HG03432 (cell line): ENCODE measurements around the gene TMEFF2.
A peak's percentile ranks its signal among the peaks of the same experiment; 100 is the strongest.

ENCODE experiments used
- ATAC-seq: cut with Tn5 transposase; IDR thresholded peaks from one replicate; pipeline ENCODE4 v1.9.1; 2021; ENCODE audit warnings: mild to moderate bottlenecking, moderate library complexity; ENCODE audit not compliant: unreplicated experiment

Gene TMEFF2

GRCh38 chr2:191979221-191979730 lies 215.5 kb downstream of the TMEFF2 start:
- ATAC-seq: no peak

- no peak for ATAC-seq
Measured at GRCh38 chr2:191977754-191978153, 217.0 kb downstream of the TMEFF2 start.

GRCh38 chr2:191976436-191976835 lies 218.3 kb downstream of the TMEFF2 start:
- ATAC-seq: no peak

- ATAC-seq: no peak
Measured at GRCh38 chr2:191974676-191975075, 220.1 kb downstream of the TMEFF2 start.

GRCh38 chr2:191970867-191971266 lies 223.9 kb downstream of the TMEFF2 start:
- ATAC-seq: no peak

GRCh38 chr2:191968120-191968519 lies 226.6 kb downstream of the TMEFF2 start:
- no peak for ATAC-seq

- no peak for ATAC-seq
Measured at GRCh38 chr2:191965733-191966132, 229.0 kb downstream of the TMEFF2 start.

- ATAC-seq: no peak
Measured at GRCh38 chr2:191961556-191961955, 233.2 kb downstream of the TMEFF2 start.

- ATAC-seq: no peak
Measured at GRCh38 chr2:191959209-191959608, 235.5 kb downstream of the TMEFF2 start.

- no peak for ATAC-seq
Measured at GRCh38 chr2:191957996-191958860, 236.5 kb downstream of the TMEFF2 start.

GRCh38 chr2:191954451-191954850 lies 240.3 kb downstream of the TMEFF2 start:
- no peak for ATAC-seq

GRCh38 chr2:191952515-191953270 lies 242.0 kb downstream of the TMEFF2 start:
- ATAC-seq: no peak

- no peak for ATAC-seq
Measured at GRCh38 chr2:191951832-191952231, 242.9 kb downstream of the TMEFF2 start.

GRCh38 chr2:191951376-191951775 lies 243.4 kb downstream of the TMEFF2 start:
- ATAC-seq: no peak

GRCh38 chr2:191950132-191950874 lies 244.4 kb downstream of the TMEFF2 start:
- peak; percentile 45 for ATAC-seq

- ATAC-seq: no peak
Measured at GRCh38 chr2:191947235-191947634, 247.5 kb downstream of the TMEFF2 start.

GRCh38 chr2:191946471-191947182 lies 248.1 kb downstream of the TMEFF2 start:
- ATAC-seq: peak; percentile 64

- ATAC-seq: no peak
Measured at GRCh38 chr2:191945623-191946022, 249.1 kb downstream of the TMEFF2 start.

GRCh38 chr2:191942739-191943103 lies 252.0 kb downstream of the TMEFF2 start:
- ATAC-seq: no peak

- no peak for ATAC-seq
Measured at GRCh38 chr2:191942090-191942738, 252.5 kb downstream of the TMEFF2 start.
